ENCODE measurements around the gene NAA10.

NAA10 gene

GRCh38 chrX:153882086-153882498 lies 52.7 kb downstream of the NAA10 start:
- TF ChIP-seq, protein P1, sequence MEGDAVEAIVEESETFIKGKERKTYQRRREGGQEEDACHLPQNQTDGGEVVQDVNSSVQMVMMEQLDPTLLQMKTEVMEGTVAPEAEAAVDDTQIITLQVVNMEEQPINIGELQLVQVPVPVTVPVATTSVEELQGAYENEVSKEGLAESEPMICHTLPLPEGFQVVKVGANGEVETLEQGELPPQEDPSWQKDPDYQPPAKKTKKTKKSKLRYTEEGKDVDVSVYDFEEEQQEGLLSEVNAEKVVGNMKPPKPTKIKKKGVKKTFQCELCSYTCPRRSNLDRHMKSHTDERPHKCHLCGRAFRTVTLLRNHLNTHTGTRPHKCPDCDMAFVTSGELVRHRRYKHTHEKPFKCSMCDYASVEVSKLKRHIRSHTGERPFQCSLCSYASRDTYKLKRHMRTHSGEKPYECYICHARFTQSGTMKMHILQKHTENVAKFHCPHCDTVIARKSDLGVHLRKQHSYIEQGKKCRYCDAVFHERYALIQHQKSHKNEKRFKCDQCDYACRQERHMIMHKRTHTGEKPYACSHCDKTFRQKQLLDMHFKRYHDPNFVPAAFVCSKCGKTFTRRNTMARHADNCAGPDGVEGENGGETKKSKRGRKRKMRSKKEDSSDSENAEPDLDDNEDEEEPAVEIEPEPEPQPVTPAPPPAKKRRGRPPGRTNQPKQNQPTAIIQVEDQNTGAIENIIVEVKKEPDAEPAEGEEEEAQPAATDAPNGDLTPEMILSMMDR (conservative IDR thresholded peaks at IDR 0.05; ENCODE audit: low read length) = no peak
- H3K4me3 ChIP-seq (ENCODE audit: low read length) = no peak overlapping the region
- DNase-seq (ENCODE audit: low read depth) = peak; percentile 2

- DNase-seq (ENCODE audit: low read depth) = no peak
- TF ChIP-seq, protein P1 (conservative IDR thresholded peaks at IDR 0.05; ENCODE audit: low read length) = no peak
- H3K4me3 ChIP-seq (ENCODE audit: low read length) = no peak overlapping the region
Observed at GRCh38 chrX:153881281-153881680, 53.6 kb downstream of the NAA10 start.

- TF ChIP-seq, protein P1 (conservative IDR thresholded peaks at IDR 0.05; ENCODE audit: low read length) = no peak
- DNase-seq (ENCODE audit: low read depth) = no peak
- H3K4me3 ChIP-seq (ENCODE audit: low read length) = no peak overlapping the region
Observed at GRCh38 chrX:153880440-153880815, 54.4 kb downstream of the NAA10 start.

GRCh38 chrX:153879741-153880439 lies 54.9 kb downstream of the NAA10 start:
- TF ChIP-seq, protein P1 (conservative IDR thresholded peaks at IDR 0.05; ENCODE audit: low read length) = no peak
- DNase-seq (ENCODE audit: low read depth) = no peak
- no peak overlapping the region for H3K4me3 ChIP-seq (ENCODE audit: low read length)

All from AG10803 (cell line).